ENCODE measurements around the gene ZSCAN32. TPM values are rescaled to one million over a fixed set of nuclear protein-coding genes. Genes with fewer than 3 reads are reported as not detected.

Gene ZSCAN32
- 10 to 100 TPM; 10.3 to 12.0 TPM for total RNA-seq

DNA sequence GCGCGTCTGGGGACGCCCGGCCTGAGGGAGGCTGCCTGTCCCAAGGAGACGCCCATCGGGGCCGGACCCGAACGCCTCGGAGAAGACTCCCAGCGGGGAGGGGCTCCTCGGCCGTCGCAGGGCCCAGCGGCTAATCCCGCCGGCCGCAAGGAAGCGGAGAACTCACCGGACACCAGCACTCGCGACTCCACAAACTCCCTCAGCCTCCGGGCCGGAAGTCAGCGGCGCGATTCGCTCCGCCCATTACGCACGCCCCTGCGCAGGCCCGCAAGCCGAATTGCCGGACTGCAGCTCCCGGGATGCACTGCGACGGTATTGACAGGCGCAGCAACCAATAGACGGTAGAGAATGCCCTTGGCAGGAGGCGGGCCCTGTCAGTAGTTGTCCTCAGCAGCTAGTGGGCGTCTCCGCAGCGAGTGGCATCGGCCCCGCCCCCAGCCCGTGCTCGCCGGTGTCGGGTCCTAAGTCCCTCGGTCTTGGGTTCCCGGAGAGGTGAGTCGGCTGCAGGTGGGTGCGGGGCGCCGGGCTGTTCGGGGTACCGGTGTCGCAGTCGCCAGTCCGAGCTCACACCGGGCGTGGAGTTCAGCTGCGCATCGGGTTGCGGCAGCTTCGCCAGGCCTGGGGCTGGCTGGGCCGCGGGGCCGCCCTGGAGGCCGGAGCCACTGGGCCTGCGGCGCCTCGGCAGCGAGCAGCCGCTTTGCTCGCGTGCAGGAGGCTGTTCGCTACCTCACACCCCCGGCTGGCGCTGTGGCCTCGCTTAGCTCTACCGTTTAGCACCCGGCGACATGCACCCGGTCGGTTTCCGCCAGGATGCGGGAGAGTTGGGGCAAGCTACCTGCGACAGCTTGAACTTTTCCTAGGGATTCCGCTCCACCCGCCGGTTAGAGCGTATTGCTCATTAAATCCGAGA is at the start of gene ZSCAN32, which contains the start of gene ZNF174:
ZSCAN32 (minus strand) TSS at position 226 of the 910 bp plus-strand sequence. CDS start 3,447 bp downstream, outside the sequence.
ZNF174 (plus strand) TSS at position 437 of the 910 bp plus-strand sequence. CDS start 790 bp downstream, outside the sequence.

GRCh38 chr16:3443108-3444031 is 42.6 kb upstream of the ZSCAN32 start, which contains the start of the genes NAA60 and ZNF597:
TSS of gene NAA60 (plus strand) at chr16:3443680. CDS start at chr16:3476228, 32,548 bp downstream.
TSS of gene ZNF597 (minus strand) at chr16:3443504. CDS start at chr16:3443153, 351 bp downstream.

DNA sequence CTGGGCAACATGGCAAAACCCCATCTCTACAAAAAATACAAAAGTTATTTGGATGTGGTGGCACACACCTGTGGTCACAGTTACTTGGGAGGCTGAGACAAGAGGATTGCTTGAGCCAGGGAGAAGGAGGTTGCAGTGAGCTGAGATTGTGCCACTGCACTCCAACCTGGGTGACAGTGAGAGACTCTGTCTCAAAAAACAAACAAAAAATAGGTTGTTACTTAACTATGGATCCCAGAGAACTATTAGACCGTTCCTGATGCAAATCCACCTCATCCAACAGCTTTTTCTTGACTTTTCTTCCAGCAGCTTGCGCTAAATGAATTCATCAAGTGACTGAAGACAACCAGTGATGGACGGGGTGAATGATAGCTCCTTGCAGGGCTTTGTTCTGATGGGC is 45.2 kb downstream of the ZSCAN32 start, which contains the start of gene OR2C1:
OR2C1 (plus strand) TSS at position 301 of the 400 bp plus-strand sequence; CDS start at position 353, 52 bp downstream.

Other genes starting within 250 kb of the ZSCAN32 start
- not detected for gene OR1F1, start 212.8 kb downstream of the ZSCAN32 start, total RNA-seq
- gene ZNF200, start 165.8 kb downstream of the ZSCAN32 start, total RNA-seq = 10 to 100 TPM in 1 of 2 donors, 1 to 10 TPM in 1; 9.3 to 12.3 TPM
- gene MEFV, start 144.4 kb downstream of the ZSCAN32 start, total RNA-seq = under 1 TPM; 0.33 to 0.34 TPM
- 10 to 100 TPM; 33.3 to 41.6 TPM for gene ZNF263, start 117.5 kb downstream of the ZSCAN32 start, total RNA-seq
- 1 to 10 TPM; 2.0 to 3.8 TPM for gene TIGD7, start 95.6 kb downstream of the ZSCAN32 start, total RNA-seq
- 10 to 100 TPM; 22.4 to 23.3 TPM for gene ZNF75A, start 95.5 kb downstream of the ZSCAN32 start, total RNA-seq
- not detected for gene OR2C1, start 45.1 kb downstream of the ZSCAN32 start, total RNA-seq
- 10 to 100 TPM; 11.3 to 14.8 TPM for gene ZNF174, start 211 bp upstream of the ZSCAN32 start, total RNA-seq
- 1 to 10 TPM; 2.1 to 2.7 TPM for gene ZNF597, start 42.5 kb upstream of the ZSCAN32 start, total RNA-seq
- gene NAA60, start 42.7 kb upstream of the ZSCAN32 start, total RNA-seq = 10 to 100 TPM; 18.9 to 23.0 TPM
- gene C16orf90, start 94.5 kb upstream of the ZSCAN32 start, total RNA-seq = not detected
- 10 to 100 TPM; 12.7 to 13.4 TPM for gene CLUAP1, start 100.0 kb upstream of the ZSCAN32 start, total RNA-seq
- gene NLRC3, start 176.4 kb upstream of the ZSCAN32 start, total RNA-seq = under 1 TPM; under 0.01 TPM
- 1 to 10 TPM; 4.8 to 8.0 TPM for gene SLX4, start 210.6 kb upstream of the ZSCAN32 start, total RNA-seq

Data from melanocyte of skin (primary cell).